ENCODE measurements around the gene IGFBP6. TPM values are rescaled to one million over a fixed set of nuclear protein-coding genes. Genes with fewer than 3 reads are reported as not detected.

The IGFBP6 gene
- polyA plus RNA-seq, 2 donors, result 40.8 to 59.1 TPM

Other genes with a start within 250 kb of the IGFBP6 start
- 1,000 to 10,000 TPM in 1 of 2 donors, 100 to 1,000 TPM in 1; 633 to 1,998 TPM for gene KRT78, start 248.7 kb upstream of the IGFBP6 start, polyA plus RNA-seq
- 100 to 1,000 TPM in 1 of 2 donors, 10 to 100 TPM in 1; 38.7 to 105 TPM for gene KRT8, start 192.6 kb upstream of the IGFBP6 start, polyA plus RNA-seq
- gene KRT18, start 148.5 kb upstream of the IGFBP6 start, polyA plus RNA-seq, result 100 to 1,000 TPM; 101 to 256 TPM
- gene EIF4B, start 91.2 kb upstream of the IGFBP6 start, polyA plus RNA-seq, result 100 to 1,000 TPM in 1 of 2 donors, 10 to 100 TPM in 1; 58.8 to 102 TPM
- 10 to 100 TPM; 32.9 to 48.6 TPM for gene TNS2, start 47.6 kb upstream of the IGFBP6 start, polyA plus RNA-seq
- gene SPRYD3, start 18.3 kb upstream of the IGFBP6 start, polyA plus RNA-seq, result 10 to 100 TPM; 16.1 to 24.1 TPM
- gene SOAT2, start 5.8 kb downstream of the IGFBP6 start, polyA plus RNA-seq, result under 1 TPM; 0.14 to 0.16 TPM
- 1 to 10 TPM; 4.7 to 5.3 TPM for gene ZNF740, start 83.1 kb downstream of the IGFBP6 start, polyA plus RNA-seq
- gene CSAD, start 83.3 kb downstream of the IGFBP6 start, polyA plus RNA-seq, result 10 to 100 TPM; 25.6 to 63.7 TPM
- 1 to 10 TPM; 7.5 to 8.0 TPM for gene ITGB7, start 109.6 kb downstream of the IGFBP6 start, polyA plus RNA-seq
- gene RARG, start 134.5 kb downstream of the IGFBP6 start, polyA plus RNA-seq, result 100 to 1,000 TPM in 1 of 2 donors, 10 to 100 TPM in 1; 84.8 to 104 TPM
- 10 to 100 TPM; 43.8 to 66.1 TPM for gene ESPL1, start 170.6 kb downstream of the IGFBP6 start, polyA plus RNA-seq
- gene PFDN5, start 197.9 kb downstream of the IGFBP6 start, polyA plus RNA-seq, result 100 to 1,000 TPM; 612 to 762 TPM
- gene MYG1, start 202.0 kb downstream of the IGFBP6 start, polyA plus RNA-seq, result 10 to 100 TPM; 41.8 to 75.0 TPM
- 10 to 100 TPM; 31.4 to 41.2 TPM for gene AAAS, start 223.9 kb downstream of the IGFBP6 start, polyA plus RNA-seq
- not detected for gene SP7, start 238.7 kb downstream of the IGFBP6 start, polyA plus RNA-seq